K562 (cell line): ENCODE data around the gene C1QTNF12. TPM values are rescaled to one million over a fixed set of nuclear protein-coding genes. Genes with fewer than 3 reads are reported as not detected.
A peak's percentile ranks its signal among the peaks of the same experiment; 100 is the strongest.

ENCODE experiments used
- CHCHD3 ChIP-seq: fragments of 250-450 bp; sonication (Bioruptor Pico); IDR thresholded peaks from 2 replicates; pipeline ENCODE4 v2.1.2; 2022; ENCODE audit warnings: mild to moderate bottlenecking
- CREB1 ChIP-seq, 2 experiments: sonication (generic) in 1 of 2; formaldehyde crosslinking in 1 of 2; IDR thresholded peaks; 2 replicates each; pipeline versions ENCODE4 v1.6.1 to v1.8.0; 2012 to 2022; ENCODE audit warnings: inconsistent platforms in 1 of 2, mild to moderate bottlenecking in 1 of 2, missing genetic modification reagents in 1 of 2, moderate library complexity in 1 of 2
- E2F6 ChIP-seq, 2 experiments: IDR thresholded peaks; 2 replicates each; pipeline ENCODE4 v1.6.1; 2011; ENCODE audit warnings: borderline replicate concordance in 1 of 2, control low read depth in 1 of 2, low read depth in 1 of 2, low read length in 1 of 2, mild to moderate bottlenecking in 1 of 2, mixed read lengths in 1 of 2, moderate library complexity in 1 of 2; ENCODE audit not compliant: insufficient read depth in 1 of 2, insufficient read length in 1 of 2, poor library complexity in 1 of 2, severe bottlenecking in 1 of 2; ENCODE audit errors: extremely low read depth in 1 of 2
- EWSR1 ChIP-seq: fragments of 450-650 bp; IDR thresholded peaks from 2 replicates; pipeline ENCODE4 v1.6.1; 2018; ENCODE audit warnings: borderline replicate concordance, mild to moderate bottlenecking, low read depth, moderate library complexity; ENCODE audit not compliant: partially characterized antibody
- FOXP1 ChIP-seq: sonication (generic); formaldehyde crosslinking; IDR thresholded peaks from 2 replicates; pipeline ENCODE4 v1.8.0; 2022; ENCODE audit warnings: mild to moderate bottlenecking, missing genetic modification reagents
- GATA2 ChIP-seq: sonication (generic); formaldehyde crosslinking; IDR thresholded peaks from 2 replicates; pipeline ENCODE4 v1.4.0; 2020; ENCODE audit warnings: mild to moderate bottlenecking, missing genetic modification reagents
- HDAC3 ChIP-seq: fragments of 450-650 bp; IDR thresholded peaks from 2 replicates; pipeline ENCODE4 v1.6.1; 2018; ENCODE audit warnings: borderline replicate concordance, mild to moderate bottlenecking, moderate library complexity; ENCODE audit not compliant: partially characterized antibody
- L3MBTL2 ChIP-seq: fragments of 450-650 bp; IDR thresholded peaks from 2 replicates; pipeline ENCODE4 v1.6.1; 2016; ENCODE audit warnings: mild to moderate bottlenecking, moderate library complexity
- MTA2 ChIP-seq: fragments of 450-650 bp; IDR thresholded peaks from 2 replicates; pipeline ENCODE4 v1.6.1; 2016; ENCODE audit warnings: low read depth
- NFATC3 ChIP-seq: fragments of 450-650 bp; IDR thresholded peaks from 2 replicates; pipeline ENCODE4 v1.6.1; 2017; ENCODE audit warnings: mild to moderate bottlenecking
- NFXL1 ChIP-seq: fragments of 450-650 bp; formaldehyde crosslinking; IDR thresholded peaks from 2 replicates; pipeline ENCODE4 v1.4.0; 2021; ENCODE audit warnings: mild to moderate bottlenecking
- NRF1 ChIP-seq, 2 experiments: fragments of 450-650 bp; IDR thresholded peaks in 1 of 2; conservative IDR thresholded peaks in 1 of 2; 2 replicates each; pipeline ENCODE4 v1.6.1; 2014; ENCODE audit warnings: mild to moderate bottlenecking in 2 of 2
- SAFB ChIP-seq: fragments of 200-400 bp; formaldehyde crosslinking; IDR thresholded peaks from 2 replicates; pipeline ENCODE4 v1.6.1; 2017; ENCODE audit warnings: low read depth, low read length, borderline replicate concordance
- THAP12 ChIP-seq: fragments of 250-450 bp; sonication (Bioruptor Pico); IDR thresholded peaks from 2 replicates; pipeline ENCODE4 v1.9.0; 2021; ENCODE audit warnings: mild to moderate bottlenecking, inconsistent platforms
- ZNF184 ChIP-seq: sonication (generic); formaldehyde crosslinking; IDR thresholded peaks from 2 replicates; pipeline ENCODE4 v1.5.0; 2020; ENCODE audit warnings: missing genetic modification reagents
- ZNF354B ChIP-seq: fragments of 250-450 bp; sonication (Bioruptor Pico); IDR thresholded peaks from 2 replicates; pipeline ENCODE4 v1.4.0; 2020
- polyA plus RNA-seq, 8 experiments: library from polyadenylated mRNA; depleted of rRNA in 4 of 8; stranded (reverse) in 5 of 8; unstranded in 3 of 8; fragments of >200 nt; fragmentation: Nextera tagmentation in 2 of 8; fragmentation: Illumina TruSeq in 1 of 8; extraction: Ambion mirVana in 2 of 8; extraction: Trizol in 1 of 8; gene quantifications; 2 replicates each; pipeline versions ENCODE4 v1.2.1 to v1.2.3, GENCODE V29; 2011 to 2014; ENCODE audit warnings: inconsistent platforms in 1 of 8, missing spikeins in 1 of 8
- total RNA-seq, 7 experiments: library from RNA; depleted of rRNA in 6 of 7; stranded (reverse); fragments of >200 nt in 6 of 7; fragmentation: Illumina TruSeq in 2 of 7; extraction: Trizol in 2 of 7; gene quantifications; 2 replicates each; pipeline versions ENCODE4 v1.2.1 to v1.2.3, GENCODE V29; 2011 to 2021; ENCODE audit warnings: low replicate concordance in 1 of 7
- TF ChIP-seq, protein P1 (sequence below): sonication (generic); formaldehyde crosslinking; IDR thresholded peaks from 2 replicates; pipeline ENCODE4 v1.8.0; 2022; ENCODE audit warnings: missing genetic modification reagents, mild to moderate bottlenecking, borderline replicate concordance
- TF ChIP-seq, protein P2 (sequence below): sonication (generic); formaldehyde crosslinking; IDR thresholded peaks from 2 replicates; pipeline ENCODE4 v1.9.0; 2022; ENCODE audit warnings: mild to moderate bottlenecking, missing genetic modification reagents

C1QTNF12 gene
- total and polyA plus RNA-seq, 9 of the 15 experiments (the other 6 are each of a cell fraction or from before 2014, with no cell fraction given) = 0.11 to 4.3 (median 0.93) TPM; not detected in 3

DNA sequence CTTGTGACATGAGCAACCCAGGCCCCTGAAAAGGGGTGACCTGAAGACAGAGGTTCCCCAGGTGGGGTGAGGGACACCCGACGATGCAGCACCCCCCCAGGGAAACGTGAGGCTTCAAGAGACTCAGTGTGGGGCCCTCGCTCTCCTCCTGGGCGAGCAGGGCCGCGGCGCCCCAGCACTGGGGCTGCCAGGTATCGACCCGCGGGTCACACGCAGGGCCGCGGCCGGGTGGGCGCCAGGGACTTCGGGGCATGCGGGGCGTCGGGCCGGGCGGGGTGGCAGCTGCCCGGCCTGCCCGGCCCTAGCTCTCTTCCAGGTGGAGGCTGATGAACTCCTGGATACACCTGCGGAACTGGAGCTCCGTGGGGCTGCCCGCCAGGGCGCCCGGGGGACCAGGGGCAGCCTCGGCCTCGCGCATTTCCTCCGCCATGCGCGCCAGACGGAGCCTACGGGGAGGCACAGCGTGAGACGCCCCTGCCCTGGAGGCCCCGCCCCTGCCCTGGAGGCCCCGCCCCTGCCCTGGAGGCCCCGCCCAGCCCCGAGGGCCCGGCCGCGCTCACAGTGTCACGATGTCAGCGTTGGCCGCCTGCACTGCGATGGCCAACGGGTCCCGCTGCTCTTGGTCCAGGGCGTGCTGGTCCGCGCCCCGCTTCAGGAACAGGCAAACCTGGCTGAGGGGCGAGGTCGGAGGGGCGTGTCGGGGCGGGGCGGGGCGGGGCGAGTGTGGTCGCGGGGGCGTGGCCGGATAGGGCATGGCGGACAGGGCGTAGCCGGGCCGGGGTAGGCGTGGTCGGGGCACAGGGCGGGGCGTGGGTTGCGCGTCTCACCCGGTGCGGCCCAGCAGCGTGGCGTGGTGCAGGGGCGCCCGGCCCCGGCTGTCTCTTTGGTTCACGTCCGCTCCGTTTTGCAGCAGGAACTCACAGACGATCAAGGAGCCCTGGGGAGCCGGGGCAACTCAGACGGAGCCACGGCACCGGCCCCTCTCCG is 47.0 kb upstream of the C1QTNF12 start (continued):
- TF ChIP-seq THAP12 (CRISPR knock-in tag) (peak; percentile 49; the same call in 1 of the 2 replicates), MTA2 (no peak), E2F6 (IDR thresholded peaks at IDR 0.05; ENCODE audit: borderline replicate concordance in 1 of 2, extremely low read depth in 1 of 2, insufficient read depth in 1 of 2, insufficient read length in 1 of 2, low read depth in 1 of 2, low read length in 1 of 2, poor library complexity in 1 of 2, severe bottlenecking in 1 of 2) (peak; percentile 74 to 91), NFATC3 (no peak), FOXP1 (CRISPR knock-in tag) (0 out of 2 replicates have a peak, but pooled peaks have one; percentile 16), CHCHD3 (no peak), SAFB (peak; percentile 57; the same call in 1 of the 2 replicates), ZNF354B (CRISPR knock-in tag) (no peak), CREB1 (IDR thresholded peaks at IDR 0.05) (peak; percentile 17; the same call in 1 of the 2 replicates), CREB1 (CRISPR knock-in tag; IDR thresholded peaks at IDR 0.05) (no peak), L3MBTL2 (peak; percentile 89), HDAC3 (no peak), EWSR1 (no peak), GATA2 (no peak), NRF1 (conservative IDR thresholded peaks at IDR 0.05 in 1 of 2, IDR thresholded peaks at IDR 0.05 in 1 of 2) (peak; percentile 39 to 51; a peak in 3 of 4 replicates), NFXL1 (no peak), ZNF184 (CRISPR knock-in tag) (no peak)
- TF ChIP-seq, protein P1, sequence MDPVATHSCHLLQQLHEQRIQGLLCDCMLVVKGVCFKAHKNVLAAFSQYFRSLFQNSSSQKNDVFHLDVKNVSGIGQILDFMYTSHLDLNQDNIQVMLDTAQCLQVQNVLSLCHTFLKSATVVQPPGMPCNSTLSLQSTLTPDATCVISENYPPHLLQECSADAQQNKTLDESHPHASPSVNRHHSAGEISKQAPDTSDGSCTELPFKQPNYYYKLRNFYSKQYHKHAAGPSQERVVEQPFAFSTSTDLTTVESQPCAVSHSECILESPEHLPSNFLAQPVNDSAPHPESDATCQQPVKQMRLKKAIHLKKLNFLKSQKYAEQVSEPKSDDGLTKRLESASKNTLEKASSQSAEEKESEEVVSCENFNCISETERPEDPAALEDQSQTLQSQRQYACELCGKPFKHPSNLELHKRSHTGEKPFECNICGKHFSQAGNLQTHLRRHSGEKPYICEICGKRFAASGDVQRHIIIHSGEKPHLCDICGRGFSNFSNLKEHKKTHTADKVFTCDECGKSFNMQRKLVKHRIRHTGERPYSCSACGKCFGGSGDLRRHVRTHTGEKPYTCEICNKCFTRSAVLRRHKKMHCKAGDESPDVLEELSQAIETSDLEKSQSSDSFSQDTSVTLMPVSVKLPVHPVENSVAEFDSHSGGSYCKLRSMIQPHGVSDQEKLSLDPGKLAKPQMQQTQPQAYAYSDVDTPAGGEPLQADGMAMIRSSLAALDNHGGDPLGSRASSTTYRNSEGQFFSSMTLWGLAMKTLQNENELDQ (CRISPR knock-in tag) = no peak
- TF ChIP-seq, protein P2, sequence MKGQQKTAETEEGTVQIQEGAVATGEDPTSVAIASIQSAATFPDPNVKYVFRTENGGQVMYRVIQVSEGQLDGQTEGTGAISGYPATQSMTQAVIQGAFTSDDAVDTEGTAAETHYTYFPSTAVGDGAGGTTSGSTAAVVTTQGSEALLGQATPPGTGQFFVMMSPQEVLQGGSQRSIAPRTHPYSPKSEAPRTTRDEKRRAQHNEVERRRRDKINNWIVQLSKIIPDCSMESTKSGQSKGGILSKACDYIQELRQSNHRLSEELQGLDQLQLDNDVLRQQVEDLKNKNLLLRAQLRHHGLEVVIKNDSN = no peak
